Breast epithelium (tissue), 3 donors: Measurements from ENCODE around the gene ANKRD45.
"Not testable (repeated sequence)": the region's sequence is repeated elsewhere in the genome, so short reads cannot be mapped to it uniquely, and the experiment has no call there.

ENCODE experiments used
- CTCF ChIP-seq, 3 donors: fragments of 450-650 bp; IDR thresholded peaks; one replicate each; pipeline ENCODE4 v1.5.1; 2016 to 2017; ENCODE audit warnings: antibody characterized with exemption in 3 of 3, mild to moderate bottlenecking in 3 of 3, moderate library complexity in 3 of 3
- POLR2A ChIP-seq: fragments of 450-650 bp; IDR thresholded peaks from one replicate; pipeline ENCODE4 v1.6.1; 2016; ENCODE audit warnings: antibody characterized with exemption, mild to moderate bottlenecking, moderate library complexity

- not testable (repeated sequence) for TF ChIP-seq CTCF (IDR thresholded peaks at IDR 0.05); POLR2A
These were observed 4.8 kb upstream of the ANKRD45 start for GRCh38 chr1:173674496-173674895.
